Calu3 (cell line): ENCODE data around the gene ATP6V1G3. TPM values are rescaled to one million over a fixed set of nuclear protein-coding genes. Genes with fewer than 3 reads are reported as not detected.

Experiments
- BruUV-seq: library from RNA; stranded (reverse); fragments of 400-500 nt; replicated peaks from 2 replicates; lab custom pipeline; 2021; lab: Mats Ljungman, UMichigan
- CTCF ChIA-PET: fragments of 300-600 bp; sonication (Branson Sonifier 250); formaldehyde crosslinking; loops from one replicate; lab custom pipeline; 2022; ENCODE audit warnings: antibody characterized with exemption; lab: Charles Lee
- DNase-seq: peaks from one replicate; pipeline ENCODE4 v3.0.0; 2022
- H3K27ac Mint-ChIP-seq: one replicate; pipeline ENCODE4 v1.8.0; 2022; ENCODE audit warnings: mixed read lengths; ENCODE audit not compliant: unreplicated experiment
- H3K27me3 Mint-ChIP-seq: one replicate; pipeline ENCODE4 v1.8.0; 2022; ENCODE audit warnings: mixed read lengths; ENCODE audit not compliant: unreplicated experiment
- H3K36me3 Mint-ChIP-seq: one replicate; pipeline ENCODE4 v1.8.0; 2022; ENCODE audit warnings: mild to moderate bottlenecking, moderate library complexity, mixed read lengths; ENCODE audit not compliant: insufficient read depth, unreplicated experiment
- H3K4me1 Mint-ChIP-seq: one replicate; pipeline ENCODE4 v1.8.0; 2022; ENCODE audit warnings: mild to moderate bottlenecking, low read depth, mixed read lengths; ENCODE audit not compliant: unreplicated experiment
- H3K4me3 Mint-ChIP-seq: one replicate; pipeline ENCODE4 v1.8.0; 2022; ENCODE audit warnings: mild to moderate bottlenecking, low read depth, moderate library complexity, mixed read lengths; ENCODE audit not compliant: unreplicated experiment
- H3K9me3 Mint-ChIP-seq: one replicate; pipeline ENCODE4 v1.8.0; 2022; ENCODE audit warnings: low read depth, mixed read lengths; ENCODE audit not compliant: unreplicated experiment
- CTCF ChIP-seq: fragments of 200-600 bp; IDR thresholded peaks from one replicate; pipeline ENCODE4 v1.8.0; 2022; ENCODE audit warnings: antibody characterized with exemption; ENCODE audit not compliant: unreplicated experiment
- intact Hi-C: fragments of 100-400 bp; cut with micrococcal nuclease; formaldehyde crosslinking; loops from one replicate; pipeline ENCODE4 v1.10.0; 2022; ENCODE audit not compliant: unreplicated experiment
- total RNA-seq: library from RNA; stranded (reverse); gene quantifications from 2 replicates; pipeline ENCODE4 v1.2.3, GENCODE V29; 2022

ATP6V1G3 gene
- total RNA-seq, 1 experiment from 2014 or later: not detected

DNA sequence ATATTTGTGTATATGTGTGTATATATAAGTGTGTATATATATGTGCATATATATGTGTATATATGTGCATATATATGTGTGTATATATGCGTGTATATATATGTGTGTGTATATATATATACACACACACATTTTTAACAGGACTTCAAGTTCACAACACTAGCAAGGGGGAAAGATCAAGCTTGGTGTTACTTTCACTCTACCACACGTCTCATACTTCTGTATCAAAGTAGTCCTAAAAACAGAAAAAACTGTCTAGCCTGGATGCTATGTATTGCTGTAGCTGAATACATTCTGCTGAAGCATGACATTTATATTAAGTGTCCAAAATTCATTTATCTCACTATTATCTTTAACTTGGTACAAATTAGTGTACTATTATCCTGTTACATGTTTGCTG, 17.9 kb upstream of the ATP6V1G3 start:
- no TSS peak for BruUV-seq
- CTCF ChIA-PET: no interaction called here
- peaks cover 4% of the 10 kb centered on the region for H3K36me3 Mint-ChIP-seq
- H3K27ac Mint-ChIP-seq: no peak overlapping the region
- H3K4me1 Mint-ChIP-seq: peaks cover 22% of the 10 kb centered on the region
- intact Hi-C loops: no loop called here
- H3K4me3 Mint-ChIP-seq: no peak overlapping the region
- no peaks in the 10 kb centered on the region for H3K9me3 Mint-ChIP-seq
- H3K27me3 Mint-ChIP-seq: no peaks in the 10 kb centered on the region
- DNase-seq: no peak
- no peak for TF ChIP-seq CTCF

DNA sequence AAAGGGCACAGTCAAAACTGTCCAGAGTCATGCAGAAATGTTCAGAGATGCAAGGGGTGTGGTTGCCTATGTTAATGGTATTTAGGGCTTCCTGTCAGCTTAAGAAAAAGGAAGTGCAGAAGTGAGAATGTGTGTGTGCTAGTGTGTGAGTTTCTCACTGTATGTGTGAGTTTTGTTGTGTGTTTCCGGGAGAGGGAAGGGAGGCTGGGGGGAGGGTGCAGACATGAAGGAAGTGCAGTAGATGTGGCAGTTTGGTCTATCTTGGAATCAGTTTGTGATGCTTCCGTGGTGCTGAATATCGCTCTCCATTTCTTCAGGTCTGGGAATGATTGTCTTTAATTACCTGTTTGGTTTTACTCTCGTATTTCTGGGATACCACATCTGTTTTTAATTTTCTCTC, 16.5 kb upstream of the ATP6V1G3 start:
- H3K27me3 Mint-ChIP-seq: no peaks in the 10 kb centered on the region
- no peak overlapping the region for H3K4me3 Mint-ChIP-seq
- H3K9me3 Mint-ChIP-seq: no peaks in the 10 kb centered on the region
- H3K4me1 Mint-ChIP-seq: peaks cover 21% of the 10 kb centered on the region
- CTCF ChIA-PET: no interaction called here
- no peak for TF ChIP-seq CTCF
- BruUV-seq: no TSS peak
- H3K27ac Mint-ChIP-seq: no peak overlapping the region
- intact Hi-C loops: no loop called here
- no peaks in the 10 kb centered on the region for H3K36me3 Mint-ChIP-seq
- no peak for DNase-seq

DNA sequence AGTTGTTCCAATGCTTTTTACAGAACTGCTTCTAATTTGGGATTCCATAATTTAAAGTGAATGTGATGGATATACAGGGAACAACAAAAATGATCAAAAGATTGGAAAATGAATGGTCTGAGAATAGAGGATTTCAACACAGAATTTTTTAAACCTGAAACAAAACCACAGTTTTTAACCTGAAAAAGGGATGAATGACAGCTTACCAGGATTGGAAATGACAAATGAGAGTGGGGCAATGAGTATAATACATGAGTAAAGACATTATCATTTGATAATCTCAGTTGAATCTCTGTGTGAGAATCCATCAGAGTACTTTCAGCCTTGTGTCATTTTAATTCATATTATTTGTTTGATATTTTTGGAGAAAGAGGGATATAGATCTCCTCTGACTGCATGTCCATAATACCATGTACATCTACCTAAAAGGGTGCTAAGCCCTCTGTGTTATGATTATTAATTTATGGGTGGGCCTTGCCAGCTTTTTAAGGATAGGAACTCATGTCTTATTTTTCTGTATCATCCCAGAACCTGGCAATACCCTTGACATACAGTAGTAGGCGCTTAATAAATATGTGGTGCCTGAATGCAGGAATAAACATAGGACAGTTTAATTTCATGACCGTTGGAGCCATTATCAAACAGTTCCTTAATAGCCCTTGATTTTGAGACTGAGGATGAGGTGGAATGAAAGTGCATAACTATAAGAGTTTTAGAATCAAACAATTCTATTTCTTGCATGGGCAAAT, 12.4 kb upstream of the ATP6V1G3 start:
- no peak for TF ChIP-seq CTCF
- CTCF ChIA-PET: no interaction called here
- Mint-ChIP-seq H3K27me3 (no peaks in the 10 kb centered on the region), H3K4me3 (no peak overlapping the region), H3K9me3 (no peaks in the 10 kb centered on the region), H3K4me1 (peaks cover 11% of the 10 kb centered on the region), H3K27ac (no peak overlapping the region), H3K36me3 (no peaks in the 10 kb centered on the region)
- no peak for DNase-seq
- no TSS peak for BruUV-seq
- intact Hi-C loops: no loop called here

DNA sequence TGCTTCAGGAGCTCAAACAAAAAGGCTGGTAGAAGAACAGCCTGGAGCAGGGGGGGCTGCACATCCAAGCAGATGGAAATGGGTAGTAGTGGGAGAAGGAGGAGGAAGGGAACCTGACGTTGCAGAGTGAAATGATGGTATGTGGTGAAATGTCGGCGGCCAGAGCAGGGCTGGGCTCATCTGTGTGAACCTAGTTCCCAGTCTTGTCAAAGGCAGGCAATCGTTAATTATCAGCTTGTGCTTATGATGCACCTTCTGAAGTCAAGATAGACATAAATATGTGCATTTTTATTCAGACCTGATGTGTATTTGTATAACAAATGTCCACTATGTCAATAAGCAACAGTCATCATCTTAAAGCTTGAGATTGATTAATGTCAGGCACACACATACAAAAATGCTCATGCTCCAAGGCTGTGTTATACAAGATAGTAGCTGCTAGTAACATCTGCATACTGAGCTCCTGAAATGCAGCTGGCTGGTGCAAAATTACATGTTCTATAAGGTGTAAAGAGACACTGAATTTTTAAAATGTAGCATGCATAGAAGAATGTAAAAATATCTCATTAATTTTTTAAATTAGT, 10.6 kb upstream of the ATP6V1G3 start:
- intact Hi-C loops: no loop called here
- Mint-ChIP-seq H3K4me1 (peaks cover under 1% of the 10 kb centered on the region), H3K27me3 (no peaks in the 10 kb centered on the region), H3K36me3 (no peaks in the 10 kb centered on the region), H3K4me3 (no peak overlapping the region), H3K27ac (no peak overlapping the region), H3K9me3 (peaks cover 3% of the 10 kb centered on the region)
- BruUV-seq: no TSS peak
- no peak for TF ChIP-seq CTCF
- CTCF ChIA-PET: no interaction called here
- no peak for DNase-seq
